Measurements from ENCODE around the gene CHD5. TPM values are rescaled to one million over a fixed set of nuclear protein-coding genes. Genes with fewer than 3 reads are reported as not detected.

The CHD5 gene
- total RNA-seq, 1 experiment from 2014 or later = 1.6 TPM

DNA sequence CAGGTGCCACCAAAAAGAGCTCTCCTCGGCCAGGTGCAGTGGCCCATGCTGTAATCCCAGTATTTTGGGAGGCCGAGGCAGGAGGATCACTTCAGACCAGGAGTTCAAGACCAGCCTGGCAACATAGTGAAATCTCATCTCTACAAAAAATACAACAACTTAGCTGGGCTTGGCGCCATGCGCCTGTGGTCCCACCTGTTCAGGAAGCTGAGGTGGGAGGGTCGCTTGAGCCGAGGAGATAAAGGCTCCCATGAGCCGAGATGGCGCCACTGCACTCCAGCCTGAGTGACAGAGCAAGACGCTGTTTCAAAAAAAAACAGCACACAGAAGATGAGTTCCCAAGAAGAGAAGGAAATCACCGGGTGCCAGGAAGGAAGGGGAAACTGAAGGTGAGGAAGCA lies 67.0 kb downstream of the CHD5 start:
- H3K23ac ChIP-seq (ENCODE audit: insufficient read length, low read depth, low read length) = no peak overlapping the region
- H3K27ac Mint-ChIP-seq = peak overlapping the region in 1 of 3 experiments; percentile 52; a peak in 1 of 7 replicates
- H3K27ac ChIP-seq (ENCODE audit: insufficient read length, low read depth, low read length) = no peak overlapping the region
- no peak overlapping the region for H3K18ac ChIP-seq (ENCODE audit: insufficient read length, low read depth, low read length)
- H3K79me2 ChIP-seq (ENCODE audit: insufficient read depth, low read length) = no peaks in the 10 kb centered on the region
- no peaks in the 10 kb centered on the region for H3K36me3 Mint-ChIP-seq (ENCODE audit: insufficient read depth in 1 of 3, low read depth in 3 of 3)
- no peaks in the 10 kb centered on the region for H3K4me1 ChIP-seq (ENCODE audit: insufficient read depth, low read length)
- no CpG with 5 or more reads among the region's 10 CpGs for WGBS (ENCODE audit: extremely low coverage, insufficient read length, low lambda C conversion rate)
- H2BK5ac ChIP-seq (ENCODE audit: insufficient read length, low read length) = no peak overlapping the region
- H3K23me2 ChIP-seq (ENCODE audit: insufficient read length, low read depth, low read length, poor library complexity, severe bottlenecking) = no peaks in the 10 kb centered on the region
- TF ChIP-seq, protein P1, sequence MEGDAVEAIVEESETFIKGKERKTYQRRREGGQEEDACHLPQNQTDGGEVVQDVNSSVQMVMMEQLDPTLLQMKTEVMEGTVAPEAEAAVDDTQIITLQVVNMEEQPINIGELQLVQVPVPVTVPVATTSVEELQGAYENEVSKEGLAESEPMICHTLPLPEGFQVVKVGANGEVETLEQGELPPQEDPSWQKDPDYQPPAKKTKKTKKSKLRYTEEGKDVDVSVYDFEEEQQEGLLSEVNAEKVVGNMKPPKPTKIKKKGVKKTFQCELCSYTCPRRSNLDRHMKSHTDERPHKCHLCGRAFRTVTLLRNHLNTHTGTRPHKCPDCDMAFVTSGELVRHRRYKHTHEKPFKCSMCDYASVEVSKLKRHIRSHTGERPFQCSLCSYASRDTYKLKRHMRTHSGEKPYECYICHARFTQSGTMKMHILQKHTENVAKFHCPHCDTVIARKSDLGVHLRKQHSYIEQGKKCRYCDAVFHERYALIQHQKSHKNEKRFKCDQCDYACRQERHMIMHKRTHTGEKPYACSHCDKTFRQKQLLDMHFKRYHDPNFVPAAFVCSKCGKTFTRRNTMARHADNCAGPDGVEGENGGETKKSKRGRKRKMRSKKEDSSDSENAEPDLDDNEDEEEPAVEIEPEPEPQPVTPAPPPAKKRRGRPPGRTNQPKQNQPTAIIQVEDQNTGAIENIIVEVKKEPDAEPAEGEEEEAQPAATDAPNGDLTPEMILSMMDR (conservative IDR thresholded peaks at IDR 0.05) = no peak
- no peak overlapping the region for H2BK120ac ChIP-seq (ENCODE audit: low read depth, low read length, poor library complexity, severe bottlenecking)
- no peak overlapping the region for H2AFZ ChIP-seq (ENCODE audit: low read length)
- H3K9me3 ChIP-seq (ENCODE audit: control insufficient read depth, low read depth, low read length) = no peaks in the 10 kb centered on the region
- H4K91ac ChIP-seq (ENCODE audit: insufficient read length, low read depth, low read length) = no peak overlapping the region
- no peak overlapping the region for H3K4ac ChIP-seq (ENCODE audit: low read depth, low read length)
- H3K14ac ChIP-seq (ENCODE audit: insufficient read depth, low read length) = no peak overlapping the region
- no peak overlapping the region for H3K4me2 ChIP-seq (ENCODE audit: insufficient read depth, insufficient read length, low read length)
- H3T11ph ChIP-seq (ENCODE audit: low read length) = no peak overlapping the region
- no peak overlapping the region for H4K5ac ChIP-seq (ENCODE audit: insufficient read length, low read depth, low read length)
- H2BK15ac ChIP-seq (ENCODE audit: low read depth, low read length) = no peak overlapping the region
- H2BK20ac ChIP-seq (ENCODE audit: low read depth, low read length, poor library complexity, severe bottlenecking) = no peak overlapping the region
- no peak overlapping the region for H4K8ac ChIP-seq (replicated peaks; ENCODE audit: insufficient read length, low read depth, low read length)
- no peak overlapping the region for H3K4me3 Mint-ChIP-seq
- H3K79me1 ChIP-seq (ENCODE audit: insufficient read depth, low read depth, low read length, poor library complexity, severe bottlenecking) = no peaks in the 10 kb centered on the region
- H2BK12ac ChIP-seq (ENCODE audit: insufficient read length, low read depth, low read length) = no peak overlapping the region
- no peaks in the 10 kb centered on the region for H3K27me3 ChIP-seq (ENCODE audit: insufficient read depth, low read length)
- H3K56ac ChIP-seq (ENCODE audit: insufficient read length, low read depth, low read length) = no peak overlapping the region
- H3K9ac ChIP-seq (ENCODE audit: extremely low read depth, insufficient read length, low read length) = no peak overlapping the region
- H2AK5ac ChIP-seq (ENCODE audit: insufficient read length, low read length) = no peak overlapping the region
- no peaks in the 10 kb centered on the region for H4K20me1 ChIP-seq (ENCODE audit: control insufficient read depth, insufficient read depth, insufficient read length)
- H3K27me3 Mint-ChIP-seq (ENCODE audit: low read depth) = peaks cover 24% of the 10 kb centered on the region
- H3K4me1 Mint-ChIP-seq = 0 out of 4 replicates have a peak, but pooled peaks cover 0 to 4% of the 10 kb centered on the region in 2 experiments
- peaks cover 7% of the 10 kb centered on the region in 2 experiments; a peak in 3 of 5 replicates for H3K9me3 Mint-ChIP-seq
- no peak for DNase-seq
